ENCODE results near the gene IER5L.
"Not testable (repeated sequence)": the region's sequence is repeated elsewhere in the genome, so short reads cannot be mapped to it uniquely, and the experiment has no call there.

GRCh38 chr9:129197045-129197444 is 19.0 kb upstream of the IER5L start:
- not testable (repeated sequence) for TF ChIP-seq CTCF, ZNF37A, ZNF623, ZNF658, ZNF133 (tag by site-specific recombination; IDR thresholded peaks at IDR 0.05)
